B cell (primary cell): ENCODE results near the gene OXSR1. TPM values are rescaled to one million over a fixed set of nuclear protein-coding genes. Genes with fewer than 3 reads are reported as not detected.

Experiments used
- ATAC-seq: fragments of 200-7000 bp; cut with Tn5 transposase; one replicate; pipeline ENCODE4 v1.10.0; 2021; ENCODE audit warnings: low read depth, mild to moderate bottlenecking, moderate number of reproducible peaks, moderate library complexity
- CTCF ChIA-PET: fragments of 350-600 bp; sonication (Branson Sonifier 250); formaldehyde crosslinking; loops from one replicate; lab custom pipeline; 2021; ENCODE audit warnings: antibody characterized with exemption, inconsistent platforms; lab: Charles Lee
- POLR2A ChIA-PET: fragments of 350-600 bp; sonication (Branson Sonifier 250); formaldehyde crosslinking; loops from one replicate; lab custom pipeline; 2021; ENCODE audit warnings: antibody characterized with exemption; lab: Charles Lee
- DNase-seq: peaks from one replicate; pipeline ENCODE4 v3.0.0; 2013
- H2AFZ ChIP-seq: 2 replicates; pipeline ENCODE4 v1.6.1; 2012; ENCODE audit warnings: mild to moderate bottlenecking, low read depth, low read length; ENCODE audit not compliant: insufficient read depth, poor library complexity, severe bottlenecking
- H3K27ac ChIP-seq, 2 donors: 1 replicate in 1 of 2; 2 replicates in 1 of 2; pipeline ENCODE4 v1.5.1; 2012 to 2013; ENCODE audit warnings: low read length in 2 of 2, mild to moderate bottlenecking in 2 of 2, moderate library complexity in 1 of 2
- H3K27me3 ChIP-seq, 4 experiments: fragments of 200-600 bp in 1 of 4; sonication (generic) in 1 of 4; replicated peaks in 1 of 4; 1 replicate in 2 of 4; 2 replicates in 2 of 4; pipeline versions ENCODE4 v1.6.1 to v1.7.0; 2013 to 2016; ENCODE audit warnings: low read length in 3 of 4, mild to moderate bottlenecking in 2 of 4, mixed read lengths in 1 of 4, moderate library complexity in 1 of 4; ENCODE audit not compliant: insufficient read depth in 4 of 4, control insufficient read depth in 3 of 4; ENCODE audit errors: control extremely low read depth in 1 of 4
- H3K36me3 ChIP-seq, 2 experiments: replicated peaks in 1 of 2; 1 replicate in 1 of 2; 2 replicates in 1 of 2; pipeline versions ENCODE4 v1.6.1 to v1.7.1; 2013; ENCODE audit warnings: low read length in 1 of 2; ENCODE audit not compliant: insufficient read depth in 2 of 2, control insufficient read depth in 1 of 2; ENCODE audit errors: control extremely low read depth in 1 of 2, extremely low read depth in 1 of 2
- H3K4me1 ChIP-seq, 2 donors: fragments of 200-600 bp in 1 of 2; sonication (generic) in 1 of 2; 1 replicate in 1 of 2; 2 replicates in 1 of 2; pipeline versions ENCODE4 v1.5.1 to v1.6.1; 2013 to 2017; ENCODE audit warnings: low read length in 2 of 2; ENCODE audit not compliant: control insufficient read depth in 2 of 2, insufficient read depth in 2 of 2
- H3K4me2 ChIP-seq: replicated peaks from 2 replicates; pipeline ENCODE3; 2012; ENCODE audit warnings: mild to moderate bottlenecking, low read depth, low read length; ENCODE audit not compliant: poor library complexity, severe bottlenecking
- H3K4me3 ChIP-seq, 5 experiments: fragments of 200-600 bp in 1 of 5; sonication (generic) in 1 of 5; 1 replicate in 3 of 5; 2 replicates in 2 of 5; pipeline versions ENCODE4 v1.5.1 to v1.7.0; 2011 to 2016; ENCODE audit warnings: low read length in 4 of 5, mild to moderate bottlenecking in 4 of 5, low read depth in 2 of 5, control low read depth in 1 of 5, moderate library complexity in 1 of 5; ENCODE audit not compliant: insufficient read depth in 1 of 5; ENCODE audit errors: control extremely low read depth in 1 of 5, extremely low read depth in 1 of 5
- H3K79me2 ChIP-seq: fragments of 200-600 bp; sonication (generic); one replicate; pipeline ENCODE4 v1.6.0; 2016; ENCODE audit warnings: low read length; ENCODE audit not compliant: control insufficient read depth, insufficient read depth
- H3K9ac ChIP-seq: fragments of 200-600 bp; sonication (generic); 2 replicates; pipeline ENCODE4 v1.6.1; 2017; ENCODE audit warnings: mild to moderate bottlenecking, low read length, moderate library complexity
- H3K9me3 ChIP-seq, 3 donors: one replicate each; pipeline versions ENCODE4 v1.6.1 to v1.7.1; 2013; ENCODE audit warnings: low read length in 2 of 3; ENCODE audit not compliant: control insufficient read depth in 2 of 3, insufficient read depth in 1 of 3; ENCODE audit errors: control extremely low read depth in 1 of 3
- H4K20me1 ChIP-seq: 2 replicates; pipeline ENCODE4 v1.6.0; 2012; ENCODE audit warnings: mild to moderate bottlenecking, low read length; ENCODE audit not compliant: insufficient read depth, control insufficient read depth, poor library complexity, severe bottlenecking
- H3K27ac Mint-ChIP-seq: one replicate; pipeline ENCODE4 v1.8.0; 2021; ENCODE audit warnings: mixed read lengths
- H3K27me3 Mint-ChIP-seq: one replicate; pipeline ENCODE4 v1.8.0; 2021; ENCODE audit warnings: mixed read lengths
- H3K4me1 Mint-ChIP-seq: one replicate; pipeline ENCODE4 v1.8.0; 2021; ENCODE audit warnings: mixed read lengths
- H3K4me3 Mint-ChIP-seq: one replicate; pipeline ENCODE4 v1.8.0; 2021; ENCODE audit warnings: mixed read lengths
- H3K9me3 Mint-ChIP-seq: one replicate; pipeline ENCODE4 v1.8.0; 2022; ENCODE audit warnings: mixed read lengths; ENCODE audit not compliant: insufficient read depth
- CTCF ChIP-seq: fragments of 200-600 bp; IDR thresholded peaks from one replicate; pipeline ENCODE4 v1.8.0; 2022; ENCODE audit warnings: antibody characterized with exemption, mild to moderate bottlenecking
- EZH2 ChIP-seq: IDR thresholded peaks from 2 replicates; pipeline ENCODE4 v1.6.1; 2012; ENCODE audit warnings: borderline replicate concordance, low read depth, mild to moderate bottlenecking, moderate library complexity, low read length; ENCODE audit not compliant: insufficient read depth, poor library complexity, severe bottlenecking
- WGBS: methylation state at CpG from one replicate; pipeline ENCODE4 v1.1.5; 2013; ENCODE audit warnings: missing lambda C conversion rate; ENCODE audit not compliant: insufficient coverage; 5-methylcytosine and 5-hydroxymethylcytosine counted together
- intact Hi-C: fragments of 100-400 bp; cut with micrococcal nuclease; formaldehyde crosslinking; loops from one replicate; pipeline ENCODE4 v1.10.0; 2022
- polyA plus RNA-seq: library from polyadenylated mRNA; depleted of rRNA; stranded (reverse); fragments of >200 nt; gene quantifications from 2 replicates; pipeline ENCODE4 v1.2.3, GENCODE V29; 2012
- total RNA-seq, 2 donors: library from RNA; stranded (reverse); fragments of 120-200 nt in 1 of 2; gene quantifications; 1 replicate in 1 of 2; 2 replicates in 1 of 2; pipeline versions ENCODE4 v1.2.3 to v1.2.4, GENCODE V29; 2013 to 2022

OXSR1 gene
- total and polyA plus RNA-seq, 2 donors (not counting 1 experiment from before 2014, with no cell fraction given): 15.5 to 41.5 TPM

- Mint-ChIP-seq H3K9me3 (no peaks in the 10 kb centered on the region), H3K27ac (no peak overlapping the region)
- H3K36me3 ChIP-seq: peaks cover 2 to 46% of the 10 kb centered on the region in 2 experiments
These were observed 44.5 kb upstream of the OXSR1 start for GRCh38 chr3:38120693-38121450.

More at GRCh38 chr3:38120693-38121450, 44.5 kb upstream of the OXSR1 start:
- H3K4me3 Mint-ChIP-seq: no peak overlapping the region
- no peak overlapping the region for H3K4me2 ChIP-seq
- WGBS: 96% methylated on average over 11 of the region's 11 CpGs
- no peak overlapping the region for H3K27ac ChIP-seq
- no peak overlapping the region for H3K9ac ChIP-seq
- no peak for DNase-seq
- H3K4me1 Mint-ChIP-seq: peaks cover 5% of the 10 kb centered on the region
- no peak overlapping the region for H3K4me3 ChIP-seq
- H2AFZ ChIP-seq: no peak overlapping the region
- H3K27me3 Mint-ChIP-seq: peaks cover 2% of the 10 kb centered on the region
- POLR2A ChIA-PET: interaction anchor here (0.7 kb wide), 1 partner anchor 1244 kb away, joined by 3 read pairs; no protein-coding TSS in a partner anchor
- H3K27me3 ChIP-seq: no peaks in the 10 kb centered on the region
- CTCF ChIA-PET: interaction anchor here (1.0 to 6.5 kb wide), 4 partner anchors 74 to 359 kb away, joined by 3 to 55 read pairs (median 16); partner anchors contain the start of gene XYLB
- H3K4me1 ChIP-seq: peaks cover 5 to 8% of the 10 kb centered on the region in 2 donors
- H3K79me2 ChIP-seq: no peaks in the 10 kb centered on the region
- H4K20me1 ChIP-seq: no peaks in the 10 kb centered on the region
- no peak for TF ChIP-seq EZH2
- no peak for TF ChIP-seq CTCF
- no peaks in the 10 kb centered on the region for H3K9me3 ChIP-seq
- intact Hi-C loops: no loop called here
- no peak for ATAC-seq
